ENCODE data around the gene OR2AP1. TPM values are rescaled to one million over a fixed set of nuclear protein-coding genes. Genes with fewer than 3 reads are reported as not detected.
"Not testable (repeated sequence)": the region's sequence is repeated elsewhere in the genome, so short reads cannot be mapped to it uniquely, and the experiment has no call there.

Gene OR2AP1
- total RNA-seq (2022), result not detected in 2 replicates
- not detected for Bru-seq, nascent RNA
- not detected for BruChase-seq, experiment 1, labeled RNA remaining after a 6-hour chase
- BruChase-seq, experiment 2, labeled RNA remaining after a 2-hour chase, result not detected
- long read RNA-seq, result 0 reads

DNA sequence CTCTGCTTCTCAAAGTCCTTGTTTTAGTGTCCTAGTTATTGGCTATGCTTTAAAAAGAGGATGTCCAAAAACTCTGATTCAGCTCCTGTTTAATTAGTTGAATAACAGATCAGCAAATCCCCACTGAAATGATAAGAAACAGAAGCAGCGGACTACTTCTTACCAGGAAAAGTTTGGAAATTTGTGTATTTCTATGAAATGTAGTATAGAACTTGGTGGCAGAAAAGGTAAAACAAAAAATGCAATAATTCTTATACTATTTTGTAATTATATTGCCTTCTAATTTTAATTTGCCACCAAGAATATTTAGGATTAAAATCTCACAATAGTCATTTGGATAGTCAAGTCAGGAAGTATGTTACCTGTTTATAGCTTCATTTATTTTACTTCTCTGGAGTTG, at the start of gene OR2AP1:
TSS of gene OR2AP1 (plus strand) at position 301 of the 400 bp plus-strand sequence. CDS start 1,947 bp downstream, outside the sequence.
- CTCF ChIA-PET, result no interaction called here
- peaks cover 11% of the 10 kb centered on the region for H3K9me3 Mint-ChIP-seq (ENCODE audit: low read depth, unreplicated experiment)
- H3K27me3 Mint-ChIP-seq (ENCODE audit: unreplicated experiment), result no peaks in the 10 kb centered on the region
- no peak within 1 kb of the TSS for H3K27ac Mint-ChIP-seq (ENCODE audit: unreplicated experiment)
- H3K4me1 Mint-ChIP-seq (ENCODE audit: low read depth, unreplicated experiment), result no peaks in the 10 kb centered on the region
- H3K4me3 Mint-ChIP-seq (ENCODE audit: low read depth, unreplicated experiment), result no peak within 1 kb of the TSS
- no peak for DNase-seq
- no TSS peak for BruUV-seq (replicated peaks)
- TF ChIP-seq, protein P1, sequence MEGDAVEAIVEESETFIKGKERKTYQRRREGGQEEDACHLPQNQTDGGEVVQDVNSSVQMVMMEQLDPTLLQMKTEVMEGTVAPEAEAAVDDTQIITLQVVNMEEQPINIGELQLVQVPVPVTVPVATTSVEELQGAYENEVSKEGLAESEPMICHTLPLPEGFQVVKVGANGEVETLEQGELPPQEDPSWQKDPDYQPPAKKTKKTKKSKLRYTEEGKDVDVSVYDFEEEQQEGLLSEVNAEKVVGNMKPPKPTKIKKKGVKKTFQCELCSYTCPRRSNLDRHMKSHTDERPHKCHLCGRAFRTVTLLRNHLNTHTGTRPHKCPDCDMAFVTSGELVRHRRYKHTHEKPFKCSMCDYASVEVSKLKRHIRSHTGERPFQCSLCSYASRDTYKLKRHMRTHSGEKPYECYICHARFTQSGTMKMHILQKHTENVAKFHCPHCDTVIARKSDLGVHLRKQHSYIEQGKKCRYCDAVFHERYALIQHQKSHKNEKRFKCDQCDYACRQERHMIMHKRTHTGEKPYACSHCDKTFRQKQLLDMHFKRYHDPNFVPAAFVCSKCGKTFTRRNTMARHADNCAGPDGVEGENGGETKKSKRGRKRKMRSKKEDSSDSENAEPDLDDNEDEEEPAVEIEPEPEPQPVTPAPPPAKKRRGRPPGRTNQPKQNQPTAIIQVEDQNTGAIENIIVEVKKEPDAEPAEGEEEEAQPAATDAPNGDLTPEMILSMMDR (IDR thresholded peaks at IDR 0.05; ENCODE audit: unreplicated experiment), result no peak
- H3K36me3 Mint-ChIP-seq (ENCODE audit: insufficient read depth, unreplicated experiment), result no peaks in the 10 kb centered on the region
- intact Hi-C loops (cut with micrococcal nuclease; ENCODE audit: unreplicated experiment), result no loop called here

DNA sequence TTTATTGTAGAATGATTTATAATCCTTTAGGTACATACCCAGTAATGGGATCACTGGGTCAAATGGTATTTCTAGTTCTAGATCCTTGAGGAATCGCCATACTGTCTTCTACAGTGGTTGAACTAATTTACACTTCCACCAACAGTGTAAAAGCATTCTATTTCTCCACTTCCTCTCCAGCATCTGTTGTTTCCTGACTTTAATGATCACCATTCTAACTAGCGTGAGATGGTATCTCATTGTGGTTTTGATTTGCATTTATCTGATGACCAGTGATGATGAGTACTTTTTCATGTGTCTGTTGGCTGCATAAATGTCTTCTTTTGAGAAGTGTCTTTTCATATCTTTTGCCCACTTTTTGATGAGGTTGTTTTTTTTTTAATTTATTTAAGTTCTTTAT, 24.0 kb upstream of the OR2AP1 start:
- not testable (repeated sequence) for BruUV-seq (replicated peaks); H3K27ac Mint-ChIP-seq (ENCODE audit: unreplicated experiment)
- H3K27me3 Mint-ChIP-seq (ENCODE audit: unreplicated experiment), result peaks cover 25% of the 10 kb centered on the region

GRCh38 chr12:55548756-55549155, 23.5 kb upstream of the OR2AP1 start:
- H3K9me3 Mint-ChIP-seq (ENCODE audit: low read depth, unreplicated experiment), result no peaks in the 10 kb centered on the region
- no peaks in the 10 kb centered on the region for H3K4me1 Mint-ChIP-seq (ENCODE audit: low read depth, unreplicated experiment)
- no TSS peak for BruUV-seq (replicated peaks)
- TF ChIP-seq, protein P1 (IDR thresholded peaks at IDR 0.05; ENCODE audit: unreplicated experiment), result no peak
- no peak overlapping the region for H3K27ac Mint-ChIP-seq (ENCODE audit: unreplicated experiment)
- no peaks in the 10 kb centered on the region for H3K36me3 Mint-ChIP-seq (ENCODE audit: insufficient read depth, unreplicated experiment)
- peaks cover 20% of the 10 kb centered on the region for H3K27me3 Mint-ChIP-seq (ENCODE audit: unreplicated experiment)
- no peak overlapping the region for H3K4me3 Mint-ChIP-seq (ENCODE audit: low read depth, unreplicated experiment)
- DNase-seq, result no peak
- intact Hi-C loops (cut with micrococcal nuclease; ENCODE audit: unreplicated experiment), result no loop called here
- CTCF ChIA-PET, result no interaction called here

More for the DNA sequence above, 24.0 kb upstream of the OR2AP1 start:
- intact Hi-C loops (cut with micrococcal nuclease; ENCODE audit: unreplicated experiment); H3K36me3 Mint-ChIP-seq (ENCODE audit: insufficient read depth, unreplicated experiment); H3K4me1 Mint-ChIP-seq (ENCODE audit: low read depth, unreplicated experiment); CTCF ChIA-PET; DNase-seq; H3K9me3 Mint-ChIP-seq (ENCODE audit: low read depth, unreplicated experiment); H3K4me3 Mint-ChIP-seq (ENCODE audit: low read depth, unreplicated experiment): not testable (repeated sequence)

DNA sequence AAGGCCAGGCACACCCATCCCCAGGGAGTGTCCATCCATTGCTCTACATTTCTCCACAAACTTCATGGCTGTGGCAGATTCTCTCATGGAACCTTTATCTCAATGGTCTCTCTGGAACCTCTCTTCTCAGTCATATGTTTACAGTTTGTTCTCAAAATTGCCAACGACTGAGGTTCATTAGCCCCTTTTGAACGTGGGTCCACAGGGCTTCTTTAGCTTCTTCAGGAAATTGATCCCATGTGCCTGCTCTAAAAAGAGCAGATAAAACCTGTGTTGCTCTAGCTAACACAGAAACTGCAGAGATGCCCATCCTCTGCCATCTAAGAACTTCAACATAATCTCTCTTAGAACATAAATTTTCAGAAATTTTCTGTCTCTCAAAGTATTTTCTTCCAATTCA, 23.0 kb upstream of the OR2AP1 start, which contains the start of gene OR6C4:
TSS of gene OR6C4 (plus strand) at position 301 of the 400 bp plus-strand sequence. CDS start 1,625 bp downstream, outside the sequence.
- TF ChIP-seq, protein P1 (IDR thresholded peaks at IDR 0.05; ENCODE audit: unreplicated experiment), result no peak
- CTCF ChIA-PET, result no interaction called here
- no TSS peak for BruUV-seq (replicated peaks)

GRCh38 chr12:55554296-55554695, 18.0 kb upstream of the OR2AP1 start:
- Mint-ChIP-seq H3K27ac (ENCODE audit: unreplicated experiment) (no peak overlapping the region), H3K27me3 (ENCODE audit: unreplicated experiment) (no peaks in the 10 kb centered on the region), H3K4me1 (ENCODE audit: low read depth, unreplicated experiment) (no peaks in the 10 kb centered on the region), H3K9me3 (ENCODE audit: low read depth, unreplicated experiment) (no peaks in the 10 kb centered on the region), H3K4me3 (ENCODE audit: low read depth, unreplicated experiment) (no peak overlapping the region), H3K36me3 (ENCODE audit: insufficient read depth, unreplicated experiment) (no peaks in the 10 kb centered on the region)
- no TSS peak for BruUV-seq (replicated peaks)
- no peak for DNase-seq
- TF ChIP-seq, protein P1 (IDR thresholded peaks at IDR 0.05; ENCODE audit: unreplicated experiment), result no peak
- intact Hi-C loops (cut with micrococcal nuclease; ENCODE audit: unreplicated experiment), result no loop called here
- CTCF ChIA-PET, result interaction anchor here (0.6 kb wide), 1 partner anchor 837 kb away, joined by 3 read pairs; no protein-coding TSS in a partner anchor

More for the DNA sequence above, 23.0 kb upstream of the OR2AP1 start, which contains the start of gene OR6C4:
- Mint-ChIP-seq H3K4me3 (ENCODE audit: low read depth, unreplicated experiment) (no peak within 1 kb of the TSS), H3K27ac (ENCODE audit: unreplicated experiment) (no peak within 1 kb of the TSS), H3K27me3 (ENCODE audit: unreplicated experiment) (peaks cover 14% of the 10 kb centered on the region), H3K36me3 (ENCODE audit: insufficient read depth, unreplicated experiment) (no peaks in the 10 kb centered on the region), H3K4me1 (ENCODE audit: low read depth, unreplicated experiment) (no peaks in the 10 kb centered on the region), H3K9me3 (ENCODE audit: low read depth, unreplicated experiment) (no peaks in the 10 kb centered on the region)
- intact Hi-C loops (cut with micrococcal nuclease; ENCODE audit: unreplicated experiment), result no loop called here
- DNase-seq, result no peak

DNA sequence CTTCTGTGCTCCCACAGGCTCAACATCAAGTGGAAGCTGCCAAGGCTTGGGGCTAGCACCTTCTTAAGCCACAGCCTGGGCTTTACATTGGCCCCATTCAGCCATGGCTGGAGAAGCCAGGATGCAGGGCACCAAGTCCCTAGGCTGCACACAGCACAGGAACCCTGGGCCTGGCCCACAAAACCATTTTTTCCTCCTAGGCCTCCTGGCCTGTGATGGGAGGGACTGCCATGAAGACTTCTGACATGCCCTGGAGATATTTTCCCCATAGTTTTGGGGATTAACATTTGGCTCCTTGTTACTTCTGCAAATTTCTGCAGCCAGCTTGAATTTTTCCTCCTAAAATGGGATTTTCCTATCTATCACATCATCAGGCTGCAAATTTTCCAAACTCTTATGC, 2.2 kb upstream of the OR2AP1 start:
- DNase-seq; H3K4me3 Mint-ChIP-seq (ENCODE audit: low read depth, unreplicated experiment); H3K27ac Mint-ChIP-seq (ENCODE audit: unreplicated experiment); H3K4me1 Mint-ChIP-seq (ENCODE audit: low read depth, unreplicated experiment); H3K27me3 Mint-ChIP-seq (ENCODE audit: unreplicated experiment); BruUV-seq (replicated peaks); CTCF ChIA-PET; intact Hi-C loops (cut with micrococcal nuclease; ENCODE audit: unreplicated experiment); H3K36me3 Mint-ChIP-seq (ENCODE audit: insufficient read depth, unreplicated experiment): not testable (repeated sequence)
- peaks cover 11% of the 10 kb centered on the region for H3K9me3 Mint-ChIP-seq (ENCODE audit: low read depth, unreplicated experiment)

DNA sequence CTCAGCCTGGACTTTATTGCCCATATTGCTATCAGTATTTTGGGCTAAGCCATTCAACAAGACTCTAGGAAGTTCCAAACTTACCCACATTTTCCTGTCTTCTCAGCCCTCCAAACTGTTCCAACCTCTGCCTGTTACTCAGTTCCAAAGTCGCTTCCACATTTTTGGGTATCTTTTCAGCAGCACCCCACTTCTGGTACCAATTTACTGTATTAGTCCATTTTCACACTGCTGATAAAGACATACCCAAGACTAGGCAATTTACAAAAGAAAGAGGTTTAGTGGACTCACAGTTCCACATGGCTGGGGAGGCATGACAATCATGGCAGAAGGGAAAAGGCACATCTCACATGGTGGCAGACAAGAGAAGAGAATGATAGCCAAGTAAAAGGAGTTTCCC, 1.6 kb upstream of the OR2AP1 start:
- H3K4me1 Mint-ChIP-seq (ENCODE audit: low read depth, unreplicated experiment); H3K27me3 Mint-ChIP-seq (ENCODE audit: unreplicated experiment); intact Hi-C loops (cut with micrococcal nuclease; ENCODE audit: unreplicated experiment); BruUV-seq (replicated peaks); DNase-seq; CTCF ChIA-PET; H3K4me3 Mint-ChIP-seq (ENCODE audit: low read depth, unreplicated experiment); H3K27ac Mint-ChIP-seq (ENCODE audit: unreplicated experiment); H3K36me3 Mint-ChIP-seq (ENCODE audit: insufficient read depth, unreplicated experiment): not testable (repeated sequence)
- H3K9me3 Mint-ChIP-seq (ENCODE audit: low read depth, unreplicated experiment), result peaks cover 11% of the 10 kb centered on the region

Measured in Calu3 (cell line).